Neural crest cell (in vitro differentiated cells): ENCODE results near the gene AVL9. TPM values are rescaled to one million over a fixed set of nuclear protein-coding genes. Genes with fewer than 3 reads are reported as not detected.

Source experiments
- DNase-seq: peaks from one replicate; pipeline ENCODE4 v3.0.0; 2021; ENCODE audit warnings: low read depth, mixed read lengths, low spot score
- H3K27ac Mint-ChIP-seq: one replicate; pipeline ENCODE4 v1.8.0; 2021; ENCODE audit warnings: mild to moderate bottlenecking, mixed read lengths; ENCODE audit not compliant: unreplicated experiment
- H3K27me3 Mint-ChIP-seq: 2 replicates; pipeline ENCODE4 v1.8.0; 2021; ENCODE audit warnings: low read depth, mild to moderate bottlenecking, mixed read lengths
- H3K36me3 Mint-ChIP-seq: 2 replicates; pipeline ENCODE4 v1.8.0; 2021; ENCODE audit warnings: low read depth, mild to moderate bottlenecking, mixed read lengths
- H3K4me1 Mint-ChIP-seq: 2 replicates; pipeline ENCODE4 v1.8.0; 2021; ENCODE audit warnings: mixed read lengths
- H3K4me3 Mint-ChIP-seq: one replicate; pipeline ENCODE4 v1.8.0; 2021; ENCODE audit warnings: mild to moderate bottlenecking, mixed read lengths
- H3K9me3 Mint-ChIP-seq: 2 replicates; pipeline ENCODE4 v1.8.0; 2021; ENCODE audit warnings: mixed read lengths
- total RNA-seq: library from RNA; stranded (reverse); gene quantifications from 2 replicates; pipeline ENCODE4 v1.2.1, GENCODE V29; 2021
- TF ChIP-seq, protein P1 (sequence below): fragments of 200-600 bp; sonication (generic); conservative IDR thresholded peaks from 2 replicates; pipeline ENCODE4 v1.5.0; 2021; ENCODE audit warnings: antibody characterized with exemption, mild to moderate bottlenecking

Gene AVL9
- total RNA-seq, 1 donor from 2014 or later = 36.8 TPM

- no peak for DNase-seq
- no peaks in the 10 kb centered on the region for H3K4me1 Mint-ChIP-seq
- H3K27me3 Mint-ChIP-seq = no peaks in the 10 kb centered on the region
- H3K4me3 Mint-ChIP-seq = no peak overlapping the region
- H3K36me3 Mint-ChIP-seq = peaks cover 32% of the 10 kb centered on the region
- no peak overlapping the region for H3K27ac Mint-ChIP-seq
- TF ChIP-seq, protein P1, sequence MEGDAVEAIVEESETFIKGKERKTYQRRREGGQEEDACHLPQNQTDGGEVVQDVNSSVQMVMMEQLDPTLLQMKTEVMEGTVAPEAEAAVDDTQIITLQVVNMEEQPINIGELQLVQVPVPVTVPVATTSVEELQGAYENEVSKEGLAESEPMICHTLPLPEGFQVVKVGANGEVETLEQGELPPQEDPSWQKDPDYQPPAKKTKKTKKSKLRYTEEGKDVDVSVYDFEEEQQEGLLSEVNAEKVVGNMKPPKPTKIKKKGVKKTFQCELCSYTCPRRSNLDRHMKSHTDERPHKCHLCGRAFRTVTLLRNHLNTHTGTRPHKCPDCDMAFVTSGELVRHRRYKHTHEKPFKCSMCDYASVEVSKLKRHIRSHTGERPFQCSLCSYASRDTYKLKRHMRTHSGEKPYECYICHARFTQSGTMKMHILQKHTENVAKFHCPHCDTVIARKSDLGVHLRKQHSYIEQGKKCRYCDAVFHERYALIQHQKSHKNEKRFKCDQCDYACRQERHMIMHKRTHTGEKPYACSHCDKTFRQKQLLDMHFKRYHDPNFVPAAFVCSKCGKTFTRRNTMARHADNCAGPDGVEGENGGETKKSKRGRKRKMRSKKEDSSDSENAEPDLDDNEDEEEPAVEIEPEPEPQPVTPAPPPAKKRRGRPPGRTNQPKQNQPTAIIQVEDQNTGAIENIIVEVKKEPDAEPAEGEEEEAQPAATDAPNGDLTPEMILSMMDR = no peak
- H3K9me3 Mint-ChIP-seq = peaks cover 17% of the 10 kb centered on the region
These were observed 30.6 kb downstream of the AVL9 start for GRCh38 chr7:32525839-32526238.

- H3K4me3 Mint-ChIP-seq = no peak overlapping the region
- H3K27ac Mint-ChIP-seq = no peak overlapping the region
- no peaks in the 10 kb centered on the region for H3K27me3 Mint-ChIP-seq
- no peak for DNase-seq
- H3K4me1 Mint-ChIP-seq = no peaks in the 10 kb centered on the region
- TF ChIP-seq, protein P1 = no peak
- H3K9me3 Mint-ChIP-seq = no peaks in the 10 kb centered on the region
- peaks cover 5% of the 10 kb centered on the region for H3K36me3 Mint-ChIP-seq
These were observed 36.1 kb downstream of the AVL9 start for GRCh38 chr7:32531402-32531801.

- no peaks in the 10 kb centered on the region for H3K4me1 Mint-ChIP-seq
- no peaks in the 10 kb centered on the region for H3K27me3 Mint-ChIP-seq
- no peak overlapping the region for H3K4me3 Mint-ChIP-seq
- peaks cover 5% of the 10 kb centered on the region for H3K36me3 Mint-ChIP-seq
- no peak for DNase-seq
- H3K9me3 Mint-ChIP-seq = no peaks in the 10 kb centered on the region
- TF ChIP-seq, protein P1 = no peak
- H3K27ac Mint-ChIP-seq = no peak overlapping the region
These were observed 36.8 kb downstream of the AVL9 start for GRCh38 chr7:32532086-32532485.

DNA sequence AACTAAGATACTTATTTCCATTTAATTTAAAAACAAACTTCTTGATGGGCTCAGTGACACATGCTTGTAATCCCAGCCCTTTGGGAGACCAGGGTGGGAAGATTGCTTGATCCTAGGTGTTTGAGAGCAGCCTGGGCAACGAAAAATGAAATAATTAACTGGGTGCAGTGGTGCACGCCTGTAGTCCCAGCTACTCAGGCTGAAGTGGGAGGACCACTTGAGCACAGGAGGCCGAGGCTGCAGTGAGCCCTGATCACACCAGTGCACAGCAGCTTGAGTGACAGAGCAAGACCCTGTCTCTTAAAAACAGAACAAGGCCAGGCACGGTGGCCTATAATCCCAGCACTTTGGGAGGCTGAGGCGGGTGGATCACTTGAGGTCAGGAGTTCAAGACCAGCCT lies 37.4 kb downstream of the AVL9 start:
- H3K36me3 Mint-ChIP-seq = peaks cover 5% of the 10 kb centered on the region
- TF ChIP-seq, protein P1 = no peak
- H3K4me3 Mint-ChIP-seq = no peak overlapping the region
- no peaks in the 10 kb centered on the region for H3K9me3 Mint-ChIP-seq
- H3K27me3 Mint-ChIP-seq = no peaks in the 10 kb centered on the region
- DNase-seq = no peak
- no peak overlapping the region for H3K27ac Mint-ChIP-seq
- H3K4me1 Mint-ChIP-seq = no peaks in the 10 kb centered on the region

DNA sequence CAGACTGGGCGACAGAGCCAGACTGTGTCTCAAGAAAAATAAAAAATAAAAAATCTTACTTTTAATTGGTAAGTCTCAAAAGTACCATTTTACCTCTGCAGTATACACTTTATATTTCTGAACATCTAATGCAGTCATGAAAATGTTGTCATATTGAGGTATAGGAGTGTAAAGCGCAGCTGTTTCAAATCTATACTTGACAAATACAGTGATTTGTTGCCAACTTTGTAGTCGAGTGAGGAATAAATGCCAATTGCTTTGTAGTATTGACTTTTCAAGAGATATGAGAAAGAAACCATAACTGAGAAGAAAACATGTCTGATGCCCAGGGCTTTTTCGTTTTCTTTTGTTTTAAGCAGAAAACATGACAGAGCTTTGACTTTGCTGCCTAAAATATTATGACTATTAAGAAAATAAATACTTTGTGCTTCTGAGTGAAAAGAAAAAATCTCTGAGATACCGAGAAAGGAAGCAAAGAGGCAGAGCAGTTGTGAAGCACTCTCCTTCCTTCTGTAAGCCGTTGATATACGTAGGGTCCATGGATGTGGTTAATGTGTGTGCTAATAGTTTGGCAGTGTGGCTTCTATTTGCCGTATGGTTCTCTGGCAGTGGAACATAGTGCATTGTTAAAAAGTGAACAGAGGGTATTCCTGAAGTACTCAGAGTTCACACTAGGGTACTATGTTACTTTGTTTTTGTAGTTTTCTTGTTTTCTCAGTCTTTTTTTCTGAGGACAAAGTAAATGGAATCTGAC lies 38.2 kb downstream of the AVL9 start:
- no peaks in the 10 kb centered on the region for H3K9me3 Mint-ChIP-seq
- no peak overlapping the region for H3K27ac Mint-ChIP-seq
- H3K27me3 Mint-ChIP-seq = no peaks in the 10 kb centered on the region
- no peak overlapping the region for H3K4me3 Mint-ChIP-seq
- no peak for DNase-seq
- H3K4me1 Mint-ChIP-seq = no peaks in the 10 kb centered on the region
- TF ChIP-seq, protein P1 = no peak
- H3K36me3 Mint-ChIP-seq = no peaks in the 10 kb centered on the region
